Fibroblast of gingiva (primary cell): ENCODE results near the gene LRRC4B.

Experiments
- DNase-seq: peaks from one replicate; pipeline ENCODE4 v3.0.0-alpha.2; 2011; ENCODE audit warnings: low read depth

LRRC4B gene

GRCh38 chr19:50522881-50523280 lies 45.4 kb downstream of the LRRC4B start:
- DNase-seq: no peak

- DNase-seq: no peak
These were observed 47.3 kb downstream of the LRRC4B start for GRCh38 chr19:50520822-50521465.

- DNase-seq: no peak
These were observed 49.1 kb downstream of the LRRC4B start for GRCh38 chr19:50519006-50519575.

DNA sequence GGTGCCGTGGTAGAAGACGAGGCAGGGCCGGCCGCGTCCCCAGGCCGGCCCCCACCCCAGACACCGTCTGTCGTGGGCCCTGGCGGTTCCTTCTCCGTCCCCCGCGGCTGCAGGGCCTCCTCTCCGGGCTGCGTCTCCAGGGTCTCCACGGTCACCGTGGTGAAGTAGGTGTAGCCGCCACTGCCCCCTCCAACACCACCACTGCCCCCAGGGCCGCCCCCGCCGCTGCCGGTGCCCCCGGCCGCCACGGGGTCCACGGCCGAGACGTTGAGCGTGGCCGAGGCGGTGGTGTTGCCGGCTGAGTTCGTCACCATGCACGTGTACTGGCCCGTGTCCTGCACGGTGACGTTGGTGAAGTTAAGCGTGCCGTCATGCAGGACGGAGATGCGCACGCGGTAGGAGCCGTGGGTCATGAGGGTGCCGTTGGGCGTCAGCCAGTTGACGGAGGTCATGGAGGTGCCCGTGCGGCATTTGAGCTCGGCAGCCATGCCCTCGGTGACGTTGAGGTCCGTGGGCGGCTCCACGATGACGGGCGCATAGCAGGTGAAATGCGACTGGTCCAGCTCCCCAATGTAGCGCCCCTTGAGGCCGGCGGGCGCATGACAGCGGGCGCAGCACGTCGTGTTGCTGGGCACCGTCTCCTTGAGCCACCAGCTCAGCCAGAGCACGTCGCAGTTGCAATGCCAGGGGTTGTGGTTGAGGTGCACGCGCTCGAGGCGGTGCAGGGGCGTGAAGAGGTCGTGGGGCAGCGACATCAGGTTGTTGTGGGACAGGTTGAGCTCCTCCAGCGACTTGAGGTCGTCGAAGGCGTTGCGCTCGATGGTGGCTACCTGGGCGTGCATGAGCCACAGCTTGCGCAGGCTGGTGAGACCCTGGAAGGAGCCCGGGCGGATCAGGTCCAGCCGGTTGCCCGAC lies 49.9 kb downstream of the LRRC4B start:
- DNase-seq: no peak

DNA sequence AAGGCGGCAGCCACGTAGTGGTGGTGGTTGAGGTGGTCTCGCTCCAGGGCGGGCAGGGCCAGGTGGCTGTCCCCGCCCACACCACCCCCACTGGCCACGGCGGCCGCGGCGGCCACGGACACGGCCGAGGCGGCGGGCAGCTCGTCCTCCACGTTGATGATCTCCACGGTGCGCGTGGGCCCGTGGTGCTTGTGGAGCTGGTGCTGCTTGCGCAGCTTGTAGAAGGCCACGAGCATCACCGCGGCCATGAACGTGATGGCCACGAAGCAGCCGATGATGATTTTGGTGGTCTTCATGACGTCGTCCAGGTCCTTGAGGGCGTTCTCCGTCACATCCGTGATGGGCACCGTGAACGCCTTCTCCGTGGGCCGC lies 50.5 kb downstream of the LRRC4B start:
- DNase-seq: no peak

GRCh38 chr19:50516964-50517703 lies 51.1 kb downstream of the LRRC4B start:
- DNase-seq: no peak

DNA sequence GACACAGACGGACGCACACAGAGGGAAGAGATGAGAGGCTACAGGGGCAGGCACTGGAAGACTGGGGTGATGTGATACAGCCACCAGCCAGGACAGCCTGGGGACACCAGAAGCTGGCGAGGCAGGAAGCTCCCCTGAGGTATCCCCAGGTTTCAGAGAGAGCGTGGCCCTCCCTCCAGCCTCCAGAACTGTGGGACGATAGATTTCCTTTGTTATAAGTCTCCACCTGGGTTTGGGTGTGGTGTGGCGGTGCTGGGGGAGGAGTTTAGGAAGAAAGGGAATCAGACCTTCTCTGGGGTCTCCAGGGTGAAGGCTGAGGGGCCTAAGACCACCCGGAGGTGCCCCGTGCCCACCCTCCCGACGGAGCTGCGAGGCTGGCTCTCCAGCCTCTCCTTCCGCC lies 51.8 kb downstream of the LRRC4B start:
- DNase-seq: no peak

- DNase-seq: no peak
These were observed 53.1 kb downstream of the LRRC4B start for GRCh38 chr19:50515168-50515561.

- no peak for DNase-seq
These were observed 53.7 kb downstream of the LRRC4B start for GRCh38 chr19:50514346-50515167.

DNA sequence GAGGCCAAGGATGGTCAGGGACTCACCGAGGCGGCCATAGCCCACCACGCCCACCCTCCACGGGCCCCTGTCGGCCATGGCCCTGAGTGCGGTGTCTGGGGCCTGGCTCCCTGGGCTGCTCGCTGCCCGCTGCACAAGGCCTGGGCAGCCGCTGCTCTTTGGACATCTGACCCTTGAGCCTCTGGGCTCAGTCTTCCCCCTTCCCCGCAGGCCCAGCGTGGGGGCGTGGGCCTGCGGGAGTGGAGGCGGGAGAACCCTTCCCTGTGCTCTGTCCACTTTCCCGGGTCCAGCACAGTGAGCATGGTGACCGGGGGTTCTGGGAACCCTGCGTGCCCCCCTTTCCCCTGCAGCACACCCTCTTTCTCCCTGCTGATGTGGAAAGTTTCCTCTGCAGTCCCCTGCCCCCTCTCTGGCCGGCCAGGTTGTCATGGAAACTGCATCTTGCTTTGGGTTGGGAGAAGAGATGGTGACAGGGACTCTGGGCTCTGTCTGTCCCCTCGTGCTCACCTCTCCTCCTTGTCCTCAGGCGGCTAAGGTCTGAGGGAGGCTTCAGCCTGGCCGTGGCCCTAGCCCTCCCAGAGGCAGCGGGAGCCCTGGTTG lies 54.4 kb downstream of the LRRC4B start, which contains the start of gene ASPDH:
Gene ASPDH, minus strand, starts transcription at position 168 of the 600 bp plus-strand sequence. Its CDS starts 90 bp downstream, at position 78.
- no peak for DNase-seq

- no peak for DNase-seq
These were observed 55.1 kb downstream of the LRRC4B start for GRCh38 chr19:50512999-50513745.

DNA sequence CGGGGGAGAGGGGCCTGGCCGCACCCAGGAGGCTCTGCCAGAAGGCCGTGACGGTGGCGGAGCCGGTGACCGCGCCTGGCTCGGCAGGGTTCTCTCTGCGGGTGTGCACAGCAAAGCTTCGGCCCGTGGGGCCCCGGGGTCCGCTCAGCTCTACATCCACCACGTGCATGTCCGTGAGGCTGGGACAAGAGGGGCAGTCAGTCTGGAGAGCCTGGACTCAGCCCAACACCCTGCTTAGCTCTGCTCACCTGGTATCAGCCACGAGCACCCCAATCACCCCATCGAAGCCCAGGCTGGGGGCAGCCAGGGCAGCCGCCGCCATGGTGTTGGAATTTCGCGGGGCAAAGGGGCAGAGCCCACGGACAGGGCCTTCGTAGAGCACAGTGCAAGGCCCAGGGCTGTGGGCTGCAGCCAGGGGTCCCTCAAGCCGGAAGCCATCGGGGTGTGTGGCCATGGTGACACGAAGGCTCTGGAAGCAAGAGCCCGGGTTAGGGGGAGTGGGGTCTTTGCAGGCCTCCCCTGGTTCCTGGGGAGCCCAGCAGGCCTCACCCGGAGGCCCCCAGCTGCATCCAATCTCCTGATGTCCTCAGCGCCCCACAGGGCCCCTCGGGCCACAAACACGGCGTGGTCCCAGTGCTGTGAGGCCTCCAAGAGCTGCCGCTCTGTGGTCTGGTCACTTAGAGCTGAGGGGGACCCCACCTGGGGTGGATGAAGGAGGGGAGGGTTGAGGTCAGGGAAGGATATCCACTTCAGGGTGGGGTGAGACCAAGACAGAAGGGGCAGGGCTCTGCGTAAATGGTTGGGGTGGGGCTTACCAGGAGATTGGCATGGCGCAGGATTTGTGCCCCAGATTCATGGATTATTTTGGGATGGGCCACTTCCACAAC lies 55.9 kb downstream of the LRRC4B start:
- DNase-seq: no peak

GRCh38 chr19:50511069-50511822 lies 57.0 kb downstream of the LRRC4B start, which contains the start of gene JOSD2:
Gene JOSD2 (minus strand): TSS chr19:50511191. CDS start chr19:50510431, 760 bp downstream.
- peak; percentile 100 for DNase-seq

- no peak for DNase-seq
These were observed 57.6 kb downstream of the LRRC4B start for GRCh38 chr19:50510700-50511068.

GRCh38 chr19:50510121-50510670 lies 58.0 kb downstream of the LRRC4B start:
- peak; percentile 7 for DNase-seq

DNA sequence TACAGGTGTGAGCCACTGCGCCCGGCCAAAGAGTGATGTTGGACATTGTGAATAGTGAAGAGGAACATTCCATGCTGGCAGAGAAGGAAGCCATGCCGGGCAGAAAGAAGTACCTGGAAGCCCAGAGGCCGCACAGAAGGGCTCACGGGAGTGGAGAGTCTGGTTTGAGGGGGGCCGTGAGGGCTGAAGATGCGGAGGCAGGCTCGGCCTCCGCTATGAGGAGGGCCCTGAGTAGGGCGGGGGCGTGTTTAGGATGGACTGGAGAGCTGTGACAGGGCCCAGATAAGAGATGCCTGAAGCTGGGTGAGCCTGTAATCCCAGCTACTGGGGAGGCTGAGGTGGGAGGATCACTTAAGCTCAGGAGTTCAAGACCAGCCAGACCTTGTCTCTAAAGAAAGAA lies 58.9 kb downstream of the LRRC4B start:
- no peak for DNase-seq

DNA sequence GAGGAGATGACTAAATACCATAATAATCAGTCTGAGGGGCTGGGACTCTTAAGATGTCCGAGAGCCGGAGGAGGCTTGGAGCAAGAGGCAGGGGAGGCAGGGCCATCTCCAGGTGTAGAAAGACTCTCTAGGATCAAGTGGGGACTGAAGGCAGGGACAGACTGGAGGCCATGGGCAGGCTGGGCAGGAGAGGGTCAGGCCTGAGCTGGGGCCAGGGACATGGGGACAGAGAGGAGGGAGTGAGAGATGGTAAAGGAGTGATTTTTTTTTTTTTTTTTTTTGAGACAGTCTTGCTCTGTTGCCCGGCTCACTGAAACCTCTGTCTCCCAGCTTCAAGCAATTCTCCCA lies 59.4 kb downstream of the LRRC4B start:
- no peak for DNase-seq

DNA sequence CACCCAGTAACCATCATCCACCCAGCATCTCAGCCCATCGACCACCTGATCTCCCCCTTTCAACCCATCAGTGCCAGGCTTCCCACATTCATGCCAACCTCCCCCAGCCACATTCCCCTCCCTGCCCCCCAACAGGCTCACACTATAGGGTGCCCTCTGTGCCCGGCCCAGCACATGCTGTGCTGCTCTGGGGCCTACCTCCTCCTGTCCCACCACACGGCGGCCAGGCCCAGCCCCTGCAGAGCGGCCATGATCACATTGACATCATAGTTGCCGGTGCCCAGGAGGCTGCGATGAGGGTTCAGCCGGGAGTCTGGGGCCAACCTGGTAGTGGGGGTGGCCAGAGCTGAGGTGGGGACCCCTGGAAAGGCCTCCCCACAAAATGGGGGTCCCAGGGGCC lies 60.9 kb downstream of the LRRC4B start:
- no peak for DNase-seq
